Osteocyte (in vitro differentiated cells): Measurements from ENCODE around the gene MIEF2. TPM values are rescaled to one million over a fixed set of nuclear protein-coding genes. Genes with fewer than 3 reads are reported as not detected.
"Not testable (repeated sequence)": the region's sequence is repeated elsewhere in the genome, so short reads cannot be mapped to it uniquely, and the experiment has no call there.

Source experiments
- DNase-seq: peaks from one replicate; pipeline ENCODE4 v3.0.0; 2021; ENCODE audit warnings: mixed read lengths; ENCODE audit not compliant: unreplicated experiment; ENCODE audit errors: extremely low spot score
- H3K27ac Mint-ChIP-seq: one replicate; pipeline ENCODE4 v1.8.0; 2021; ENCODE audit warnings: mild to moderate bottlenecking, mixed read lengths; ENCODE audit not compliant: unreplicated experiment
- H3K27me3 Mint-ChIP-seq: one replicate; pipeline ENCODE4 v1.8.0; 2021; ENCODE audit warnings: mixed read lengths; ENCODE audit not compliant: unreplicated experiment
- H3K36me3 Mint-ChIP-seq: one replicate; pipeline ENCODE4 v1.8.0; 2021; ENCODE audit warnings: mixed read lengths; ENCODE audit not compliant: unreplicated experiment
- H3K4me1 Mint-ChIP-seq: one replicate; pipeline ENCODE4 v1.8.0; 2021; ENCODE audit warnings: mixed read lengths; ENCODE audit not compliant: unreplicated experiment
- H3K4me3 Mint-ChIP-seq: one replicate; pipeline ENCODE4 v1.8.0; 2021; ENCODE audit warnings: mild to moderate bottlenecking, moderate library complexity, mixed read lengths; ENCODE audit not compliant: unreplicated experiment
- H3K9me3 Mint-ChIP-seq: one replicate; pipeline ENCODE4 v1.8.0; 2021; ENCODE audit warnings: mixed read lengths; ENCODE audit not compliant: unreplicated experiment
- long read RNA-seq: library from polyadenylated mRNA; unstranded; transcript quantifications from one replicate; pipeline ENCODE4 v2.0.0, GENCODE V29; 2021
- total RNA-seq: library from RNA; stranded (reverse); gene quantifications from 2 replicates; pipeline ENCODE4 v1.2.1, GENCODE V29; 2021
- TF ChIP-seq, protein P1 (sequence below): fragments of 200-600 bp; sonication (generic); IDR thresholded peaks from 2 replicates; pipeline ENCODE4 v1.5.0; 2021; ENCODE audit warnings: antibody characterized with exemption, mild to moderate bottlenecking, moderate library complexity

The MIEF2 gene
- total RNA-seq = 10.8 and 15.3 TPM in 2 replicates
- long read RNA-seq, transcript MIEF2-201 (4 exons, 3,364 nt) = major isoform, 18 of 21 reads
- long read RNA-seq, partial matches to known transcripts = 0 of 21 reads
- long read RNA-seq, other reads (novel, unspliced or antisense) = 1 of 21 reads

DNA sequence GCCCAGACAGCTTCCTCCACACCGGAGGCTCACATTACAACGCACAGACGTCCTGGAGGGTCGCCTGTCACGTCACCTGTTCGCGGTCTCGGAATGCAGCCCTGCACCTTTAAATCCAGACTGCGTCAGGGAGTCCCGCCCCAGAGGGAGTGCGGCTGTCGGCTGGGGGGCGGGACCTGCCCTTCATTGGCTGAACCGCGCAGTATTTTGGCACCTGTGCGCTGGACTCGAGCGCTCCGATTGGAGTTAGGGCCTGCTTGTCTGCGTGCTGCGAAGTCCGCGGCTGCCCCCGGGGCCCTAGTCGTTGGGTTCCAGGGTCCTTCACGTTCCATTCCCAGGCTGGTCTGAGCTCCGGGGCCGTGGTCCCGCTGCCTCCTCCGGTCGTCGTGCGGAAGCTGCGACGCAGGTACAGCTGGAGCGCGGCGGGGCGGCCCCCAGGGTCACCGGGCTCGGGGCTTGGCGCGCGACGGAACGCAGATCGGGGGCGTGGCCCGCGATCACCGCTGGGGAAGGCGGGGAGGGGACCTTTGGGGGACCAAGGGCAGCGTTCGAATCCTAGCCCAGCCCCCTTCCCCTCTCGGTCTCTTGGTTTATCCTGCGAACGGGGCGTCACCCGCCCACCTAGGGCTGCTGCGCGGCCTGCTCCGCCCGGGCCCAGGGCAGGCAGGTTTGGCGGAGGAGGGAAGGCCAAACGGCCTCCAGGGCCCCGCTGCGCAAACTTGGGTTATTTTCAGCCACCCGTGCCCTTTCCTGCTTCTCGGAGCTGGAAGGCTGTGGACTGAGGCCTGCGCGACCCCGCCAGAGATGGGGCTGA lies at the start of gene MIEF2:
Gene MIEF2, plus strand, starts transcription at position 331 of the 814 bp plus-strand sequence. CDS start 2,059 bp downstream, outside the sequence.
- TF ChIP-seq, protein P1, sequence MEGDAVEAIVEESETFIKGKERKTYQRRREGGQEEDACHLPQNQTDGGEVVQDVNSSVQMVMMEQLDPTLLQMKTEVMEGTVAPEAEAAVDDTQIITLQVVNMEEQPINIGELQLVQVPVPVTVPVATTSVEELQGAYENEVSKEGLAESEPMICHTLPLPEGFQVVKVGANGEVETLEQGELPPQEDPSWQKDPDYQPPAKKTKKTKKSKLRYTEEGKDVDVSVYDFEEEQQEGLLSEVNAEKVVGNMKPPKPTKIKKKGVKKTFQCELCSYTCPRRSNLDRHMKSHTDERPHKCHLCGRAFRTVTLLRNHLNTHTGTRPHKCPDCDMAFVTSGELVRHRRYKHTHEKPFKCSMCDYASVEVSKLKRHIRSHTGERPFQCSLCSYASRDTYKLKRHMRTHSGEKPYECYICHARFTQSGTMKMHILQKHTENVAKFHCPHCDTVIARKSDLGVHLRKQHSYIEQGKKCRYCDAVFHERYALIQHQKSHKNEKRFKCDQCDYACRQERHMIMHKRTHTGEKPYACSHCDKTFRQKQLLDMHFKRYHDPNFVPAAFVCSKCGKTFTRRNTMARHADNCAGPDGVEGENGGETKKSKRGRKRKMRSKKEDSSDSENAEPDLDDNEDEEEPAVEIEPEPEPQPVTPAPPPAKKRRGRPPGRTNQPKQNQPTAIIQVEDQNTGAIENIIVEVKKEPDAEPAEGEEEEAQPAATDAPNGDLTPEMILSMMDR = no peak
- H3K27ac Mint-ChIP-seq = peak within 1 kb of the TSS; percentile 67
- H3K4me1 Mint-ChIP-seq = peaks cover 35% of the 10 kb centered on the region
- DNase-seq = peak; percentile 96
- no peaks in the 10 kb centered on the region for H3K9me3 Mint-ChIP-seq
- H3K27me3 Mint-ChIP-seq = no peaks in the 10 kb centered on the region
- peak within 1 kb of the TSS; percentile 78 for H3K4me3 Mint-ChIP-seq
- H3K36me3 Mint-ChIP-seq = peaks cover 10% of the 10 kb centered on the region

DNA sequence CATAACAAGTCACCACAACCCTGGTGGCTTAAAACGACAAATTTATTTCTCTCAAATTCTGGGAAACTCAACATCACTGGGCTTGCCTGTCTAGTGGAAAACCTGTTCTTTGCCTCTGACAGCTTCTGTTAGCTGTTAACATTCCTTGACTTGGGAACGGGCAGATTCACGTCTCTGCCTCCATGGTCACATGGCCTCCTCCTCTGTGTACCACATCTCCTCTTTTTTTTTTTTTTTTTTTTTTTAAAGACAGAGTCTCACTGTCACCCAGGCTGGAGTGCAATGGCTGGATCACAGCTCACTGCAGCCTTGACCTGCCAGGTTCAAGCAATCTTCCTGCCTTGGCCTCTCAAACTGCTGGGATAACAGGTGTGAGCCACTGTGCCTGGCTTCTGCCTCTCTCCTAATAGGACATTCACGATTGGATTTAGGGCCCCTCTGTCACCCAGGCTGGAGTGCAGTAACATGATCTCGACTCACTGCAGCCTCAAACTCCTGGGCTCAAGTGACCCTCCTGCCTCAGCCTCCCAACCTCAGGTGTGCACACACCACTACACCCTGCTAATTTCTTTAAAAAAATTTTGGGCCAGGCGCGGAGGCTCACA lies 46.7 kb upstream of the MIEF2 start:
- Mint-ChIP-seq H3K4me3 (no peak overlapping the region), H3K4me1 (peaks cover 4% of the 10 kb centered on the region), H3K36me3 (peaks cover 10% of the 10 kb centered on the region), H3K9me3 (no peaks in the 10 kb centered on the region), H3K27me3 (no peaks in the 10 kb centered on the region), H3K27ac (no peak overlapping the region)
- TF ChIP-seq, protein P1 = no peak
- no peak for DNase-seq

DNA sequence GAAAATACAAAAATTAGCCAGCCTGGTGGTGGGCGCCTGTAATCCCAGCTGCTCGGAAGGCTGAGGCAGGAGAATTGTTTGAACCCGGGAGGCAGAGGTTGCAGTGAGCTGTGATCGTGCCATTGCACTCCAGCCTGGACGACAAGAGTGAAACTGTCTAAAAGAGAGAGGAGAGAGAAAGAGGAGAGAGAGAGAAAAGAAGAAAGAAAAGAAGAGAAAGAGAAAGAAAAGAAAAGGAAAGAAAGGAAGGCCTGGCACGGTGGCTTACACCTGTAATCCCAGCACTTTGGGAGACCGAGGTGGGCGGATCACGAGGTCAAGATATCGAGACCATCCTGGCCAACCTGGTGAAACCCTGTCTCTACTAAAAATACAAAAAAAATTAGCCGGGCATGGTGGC lies 43.6 kb upstream of the MIEF2 start:
- peaks cover 10% of the 10 kb centered on the region for H3K4me1 Mint-ChIP-seq
- not testable (repeated sequence) for DNase-seq, H3K36me3 Mint-ChIP-seq, H3K27me3 Mint-ChIP-seq, H3K9me3 Mint-ChIP-seq, H3K27ac Mint-ChIP-seq, H3K4me3 Mint-ChIP-seq

DNA sequence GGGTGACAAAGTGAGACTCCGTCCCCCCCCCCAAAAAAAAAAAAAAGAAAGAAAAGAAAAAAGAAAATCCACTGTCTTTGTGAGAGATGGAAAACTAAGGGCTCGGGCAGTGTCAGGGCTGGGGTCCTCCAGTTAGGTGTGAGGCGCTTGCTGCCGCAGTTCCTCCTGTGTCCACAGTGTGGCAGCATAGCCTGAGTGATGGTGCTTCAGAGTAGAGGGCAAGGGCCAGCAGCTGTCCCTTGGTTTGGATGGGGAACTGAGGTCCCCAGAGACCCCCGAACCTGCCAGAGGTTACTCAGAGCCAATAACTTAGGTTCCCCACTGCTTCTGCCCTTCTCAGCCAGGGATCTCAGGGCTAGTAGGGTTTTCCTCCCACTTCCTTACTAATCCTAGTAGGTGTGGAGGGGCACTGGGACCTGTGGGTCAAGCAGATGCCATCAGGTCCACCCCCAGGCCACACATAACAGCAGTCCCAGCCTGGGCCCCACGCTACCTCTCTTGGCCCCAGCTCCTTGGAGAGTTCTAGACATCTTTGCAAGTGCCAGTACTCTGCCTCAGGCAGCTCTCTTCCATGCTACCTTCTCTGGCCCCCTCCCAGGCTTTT lies 42.9 kb upstream of the MIEF2 start:
- DNase-seq = peak; percentile 90
- Mint-ChIP-seq H3K27me3 (no peaks in the 10 kb centered on the region), H3K4me3 (no peak overlapping the region), H3K9me3 (no peaks in the 10 kb centered on the region), H3K36me3 (no peaks in the 10 kb centered on the region), H3K4me1 (peaks cover 10% of the 10 kb centered on the region), H3K27ac (no peak overlapping the region)
- TF ChIP-seq, protein P1 = peak; percentile 85

DNA sequence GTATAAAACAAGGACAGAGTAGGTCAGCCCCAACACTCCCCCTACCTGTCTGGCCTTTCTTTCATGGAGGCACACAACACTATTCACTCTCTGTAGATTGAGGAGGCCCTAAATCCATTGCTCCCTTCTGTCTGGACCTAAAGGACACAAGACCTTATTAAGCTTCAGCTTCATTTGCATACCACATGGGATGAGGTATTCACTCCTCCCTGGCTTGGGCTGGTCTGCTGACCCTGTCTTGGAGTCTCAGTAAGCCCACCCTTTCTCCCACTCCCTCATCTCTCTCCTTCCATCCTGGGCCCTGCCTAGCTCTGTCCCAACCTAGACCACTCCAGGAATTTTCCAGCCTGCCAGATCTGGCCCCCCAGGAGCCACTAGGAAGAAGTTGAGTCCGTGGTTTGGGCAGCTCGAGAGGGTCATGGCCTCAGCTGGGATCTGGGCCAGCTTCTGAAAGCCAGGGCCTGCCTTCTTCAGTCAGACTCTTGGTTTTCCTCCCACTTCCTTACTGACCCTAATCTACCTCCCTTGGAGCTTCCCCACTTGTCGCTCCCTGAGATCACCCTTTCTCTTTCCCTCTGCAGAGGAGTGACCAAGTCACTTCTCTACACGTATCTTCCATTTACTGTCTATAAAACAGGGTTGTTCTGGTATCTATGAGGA lies 41.6 kb upstream of the MIEF2 start:
- Mint-ChIP-seq H3K4me3 (no peak overlapping the region), H3K4me1 (peaks cover 10% of the 10 kb centered on the region), H3K27me3 (no peaks in the 10 kb centered on the region), H3K9me3 (no peaks in the 10 kb centered on the region), H3K27ac (peak overlapping the region; percentile 57), H3K36me3 (no peaks in the 10 kb centered on the region)
- TF ChIP-seq, protein P1 = no peak
- DNase-seq = no peak
